ENCODE results near the gene CACNA1B.

GRCh38 chr9:137870432-137870831 lies 7.2 kb upstream of the CACNA1B start:
- TF ChIP-seq CTCF (IDR thresholded peaks at IDR 0.05) (no peak), POLR2A (IDR thresholded peaks at IDR 0.05) (no peak)
